GM18951 (cell line): Measurements from ENCODE around the gene ZFYVE28.

Experiments used
- POLR2A ChIP-seq: IDR thresholded peaks from 4 replicates; pipeline ENCODE4 v1.6.1; 2011; ENCODE audit warnings: mild to moderate bottlenecking; ENCODE audit not compliant: insufficient read length, insufficient read depth; ENCODE audit errors: extremely low read depth
- in situ Hi-C: fragments of 300-500 bp; cut with MboI; formaldehyde crosslinking; loops from one replicate; pipeline ENCODE4 v1.12.0; 2022; ENCODE audit warnings: low sequenced_read_pairs, mixed read lengths, inconsistent platforms; ENCODE audit not compliant: unreplicated experiment

ZFYVE28 gene

DNA sequence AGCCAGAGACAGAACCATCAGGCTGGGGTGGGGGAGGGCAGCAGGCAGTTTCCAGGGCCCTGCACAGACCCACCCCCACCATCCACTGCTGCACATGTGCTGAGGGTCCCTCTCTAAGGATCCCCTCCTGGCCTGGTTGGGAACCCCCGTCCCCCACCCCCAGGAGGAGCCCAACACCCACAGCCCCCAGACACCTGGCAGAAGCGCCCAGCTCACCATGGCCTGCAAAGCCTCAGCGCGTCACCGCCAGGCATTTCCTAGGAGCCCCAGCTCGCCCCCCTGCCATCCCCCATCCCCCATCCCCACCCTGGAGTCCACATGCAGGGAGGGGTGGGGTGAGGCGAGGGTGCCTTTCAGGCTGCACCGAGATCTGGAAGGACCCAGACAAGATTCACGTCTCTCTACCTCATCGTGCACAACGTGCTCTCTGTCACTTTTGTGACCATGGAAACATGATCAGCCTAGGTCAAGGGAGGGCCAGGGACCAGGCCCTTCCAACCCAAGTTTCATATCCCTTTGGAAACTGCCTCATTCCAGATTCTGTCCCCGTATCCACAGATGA is 165.8 kb downstream of the ZFYVE28 start:
- no peak for TF ChIP-seq POLR2A
- in situ Hi-C loops: no loop called here

DNA sequence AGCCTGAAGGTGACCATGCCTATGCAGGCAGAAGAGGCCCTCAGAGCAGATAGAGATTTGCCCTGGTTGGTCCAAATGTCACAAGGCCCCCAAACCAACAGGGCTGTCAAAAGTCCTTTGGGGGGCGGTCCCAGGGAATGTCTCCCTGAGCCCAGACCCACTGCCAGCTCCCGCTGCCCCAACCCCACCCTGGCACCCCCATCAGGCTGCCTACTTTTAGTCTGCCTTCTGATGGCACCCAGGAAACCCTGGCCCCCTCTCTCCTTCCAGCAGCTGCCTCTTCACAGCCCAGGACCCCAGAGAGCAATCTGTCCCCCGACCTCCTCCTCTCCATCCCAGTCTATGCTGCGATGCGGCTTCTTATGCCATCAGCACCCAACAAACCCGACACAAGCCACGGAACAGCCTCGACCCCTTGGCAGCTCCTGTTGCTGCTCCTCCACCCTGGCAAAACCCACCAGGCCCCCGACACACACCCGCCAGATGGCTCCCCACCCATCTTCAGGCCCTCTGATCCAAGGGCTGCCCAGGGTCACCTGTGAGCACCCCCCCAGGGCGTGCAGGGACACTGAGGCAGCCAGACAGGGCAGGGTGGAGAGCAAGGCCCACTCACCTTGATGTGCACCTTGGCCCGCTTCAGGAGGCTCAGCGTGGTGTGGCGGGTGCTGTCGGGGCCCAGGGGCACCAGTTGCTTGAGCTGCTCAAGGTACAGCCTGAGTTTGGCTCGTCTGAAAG is 166.5 kb downstream of the ZFYVE28 start:
- in situ Hi-C loops: no loop called here
- no peak for TF ChIP-seq POLR2A

DNA sequence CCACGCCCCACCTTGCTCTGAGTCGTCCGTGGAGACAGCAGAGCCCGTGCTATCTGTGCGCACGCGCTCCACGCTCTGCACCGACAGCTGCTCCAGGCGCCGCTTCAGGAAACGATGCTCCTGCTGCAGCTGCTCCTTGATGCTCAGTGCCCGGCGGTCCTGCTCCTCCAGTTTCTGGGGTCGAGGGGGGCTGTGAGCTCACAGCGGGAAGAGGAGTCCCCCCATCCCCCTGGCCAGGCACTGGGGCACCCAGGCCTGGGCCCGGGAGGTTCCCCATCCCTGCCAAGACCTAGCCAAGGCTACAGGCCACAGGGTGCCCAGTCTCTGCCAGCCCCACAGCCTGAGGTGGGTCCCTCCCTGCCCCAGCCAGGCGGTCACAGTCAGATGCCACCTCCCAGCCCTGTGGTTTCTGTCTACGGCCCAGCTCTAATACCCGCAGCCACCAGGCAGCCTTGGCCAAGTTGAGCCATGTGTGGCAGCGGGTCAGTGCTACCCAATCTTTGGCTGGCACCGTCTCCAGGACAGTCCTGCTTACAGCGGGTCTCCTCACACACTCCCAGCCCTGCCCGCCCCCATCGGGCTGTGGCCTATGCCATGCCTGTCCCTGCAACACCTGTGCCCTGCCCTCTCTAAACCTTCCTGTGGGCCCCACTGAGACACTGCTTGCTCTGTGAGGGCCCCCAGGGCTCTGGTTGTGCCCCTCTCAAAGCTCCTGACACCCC is 167.2 kb downstream of the ZFYVE28 start:
- in situ Hi-C loops: no loop called here
- no peak for TF ChIP-seq POLR2A

GRCh38 chr4:2250357-2251072 is 167.9 kb downstream of the ZFYVE28 start:
- in situ Hi-C loops: no loop called here
- no peak for TF ChIP-seq POLR2A

DNA sequence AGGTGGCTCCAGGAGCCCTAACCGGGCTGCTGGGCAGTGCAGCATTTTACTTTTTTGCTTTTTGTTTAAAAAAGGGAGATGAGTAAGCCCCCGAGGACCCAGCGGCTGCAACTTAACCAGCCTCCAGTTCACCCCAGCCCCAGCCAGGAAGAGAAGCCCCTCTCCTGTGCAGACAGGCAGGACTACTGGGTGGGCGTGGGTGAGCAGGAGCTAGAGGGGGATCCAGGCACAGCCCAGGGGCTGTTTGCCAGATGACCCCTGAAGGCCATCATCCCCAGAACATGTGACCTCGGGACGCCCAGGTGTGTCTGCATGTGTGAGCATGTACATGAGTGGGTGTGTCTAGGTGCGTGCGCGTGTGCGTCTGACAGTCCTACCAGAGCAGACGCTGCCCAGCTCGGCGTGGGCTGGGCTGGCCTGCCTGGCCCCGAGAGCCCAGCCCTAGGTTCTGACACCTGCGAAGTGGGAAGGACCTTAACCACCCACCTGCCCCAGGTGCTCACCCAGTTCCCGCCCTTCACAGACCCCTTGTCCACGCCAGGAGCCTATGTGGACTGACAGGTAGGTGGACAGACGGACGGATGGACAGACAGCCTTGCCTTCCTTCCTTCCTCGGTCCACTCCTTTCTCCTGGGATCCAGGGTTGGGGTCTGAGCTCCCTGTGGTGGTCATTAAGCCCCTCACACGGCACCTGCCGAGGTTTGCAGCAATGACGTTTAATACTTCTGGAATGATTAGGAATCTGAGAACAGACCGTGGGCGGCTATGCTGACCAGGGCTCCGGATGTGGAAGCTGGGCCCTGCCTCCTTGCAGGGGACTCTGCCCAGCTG is 168.7 kb downstream of the ZFYVE28 start:
- in situ Hi-C loops: no loop called here
- TF ChIP-seq POLR2A: no peak

DNA sequence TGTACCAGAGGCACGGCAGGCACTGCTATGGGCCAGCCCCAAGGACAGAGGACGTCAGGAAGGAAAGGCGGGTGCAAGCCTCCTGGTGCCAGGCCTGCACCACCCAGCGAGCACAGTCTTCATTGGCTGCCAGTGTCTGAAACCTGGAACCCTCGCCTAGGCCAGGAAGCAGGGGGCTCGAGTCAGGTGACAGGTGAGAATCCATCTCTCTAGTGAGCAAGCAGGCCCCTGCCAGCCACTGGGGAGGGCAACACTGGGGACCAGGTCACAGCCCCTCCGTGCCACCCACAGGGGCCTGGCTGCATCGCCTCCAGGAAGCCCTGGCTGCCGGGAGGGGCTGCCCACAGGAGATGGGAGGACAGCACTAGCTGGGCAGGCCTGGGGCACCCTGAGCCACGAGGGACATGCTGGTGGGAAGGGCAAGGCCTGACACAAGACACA is 169.6 kb downstream of the ZFYVE28 start:
- in situ Hi-C loops: no loop called here

DNA sequence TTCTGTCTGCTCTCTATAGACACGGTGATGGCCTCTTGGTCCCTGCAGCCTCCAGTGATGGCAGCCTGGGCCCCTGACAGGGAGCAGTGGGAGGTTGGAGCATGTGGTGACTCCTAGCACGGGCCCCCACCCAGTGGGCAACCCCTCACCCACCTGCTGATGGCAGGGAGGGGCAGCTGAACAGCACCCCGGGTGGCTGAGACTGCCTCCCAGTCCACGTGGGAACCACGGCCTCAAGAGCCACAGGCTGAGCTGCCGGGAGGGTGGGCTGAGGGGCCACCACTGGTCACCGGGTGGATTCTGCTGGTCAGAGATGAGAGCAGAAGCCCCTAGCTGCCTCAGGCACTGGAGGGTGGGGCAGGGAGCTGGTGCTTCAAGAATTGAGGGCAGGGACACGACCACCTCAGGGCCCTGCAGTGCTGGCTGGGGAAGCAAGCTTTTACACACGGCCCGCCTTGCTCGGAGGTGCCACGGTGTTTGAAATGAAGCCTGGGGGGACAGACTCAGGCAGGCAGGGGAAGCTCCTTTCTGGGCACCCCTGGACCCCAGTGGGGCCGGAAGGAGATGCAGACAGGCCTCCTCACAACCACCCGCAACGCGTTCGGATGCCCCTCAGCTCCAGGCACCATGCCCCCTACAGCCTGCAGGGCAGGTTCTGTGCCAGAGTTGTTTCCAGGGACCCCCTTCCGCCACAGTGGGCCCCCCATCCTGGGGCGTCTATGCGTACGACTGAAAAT is 170.2 kb downstream of the ZFYVE28 start:
- in situ Hi-C loops: no loop called here
- no peak for TF ChIP-seq POLR2A

More for the DNA sequence above, 169.6 kb downstream of the ZFYVE28 start:
- no peak for TF ChIP-seq POLR2A

DNA sequence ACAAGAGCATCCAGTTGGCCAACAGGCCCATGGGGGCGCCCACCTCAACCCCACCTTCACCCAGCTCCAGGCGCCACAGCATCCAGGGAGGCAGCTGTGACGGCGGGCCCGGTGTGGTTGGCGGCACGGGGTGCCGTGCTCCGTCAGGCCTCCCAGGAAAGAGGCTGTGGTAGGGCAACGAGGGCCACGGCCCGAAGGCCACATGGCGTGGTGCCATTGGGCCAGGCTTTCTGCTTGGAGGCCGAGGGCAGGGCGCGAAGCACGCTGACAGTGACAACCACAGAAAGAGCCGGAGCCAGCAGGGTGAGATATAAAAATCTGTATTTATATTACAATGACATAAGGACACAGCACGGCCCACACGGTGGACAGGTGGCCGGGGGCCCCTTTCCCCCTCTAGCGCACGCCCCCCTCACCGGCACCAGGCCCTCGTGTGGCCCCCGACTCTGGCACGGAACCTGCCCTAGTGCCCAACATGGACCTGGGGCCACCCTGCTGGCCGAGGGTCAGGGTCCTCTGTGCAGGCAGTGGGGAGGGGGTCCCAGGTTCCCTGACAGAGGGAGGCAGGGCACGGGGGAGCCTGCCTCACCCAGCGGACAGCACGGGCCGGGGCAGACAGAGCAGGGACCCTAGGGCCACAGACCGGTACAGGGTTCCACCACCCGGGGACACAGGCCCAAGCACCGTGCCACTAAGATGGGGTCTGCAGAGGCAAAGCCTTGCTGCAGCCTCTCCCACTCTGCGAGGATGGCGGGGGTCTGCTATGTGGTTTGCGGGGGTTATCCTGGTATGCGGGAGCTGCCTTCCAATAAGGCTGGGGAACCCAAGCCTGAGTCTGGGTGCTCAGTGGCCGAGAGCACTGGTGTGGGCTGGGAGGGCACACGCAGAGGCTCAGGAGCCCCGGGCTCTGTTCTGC is 171.1 kb downstream of the ZFYVE28 start:
- in situ Hi-C loops: no loop called here
- TF ChIP-seq POLR2A: no peak

DNA sequence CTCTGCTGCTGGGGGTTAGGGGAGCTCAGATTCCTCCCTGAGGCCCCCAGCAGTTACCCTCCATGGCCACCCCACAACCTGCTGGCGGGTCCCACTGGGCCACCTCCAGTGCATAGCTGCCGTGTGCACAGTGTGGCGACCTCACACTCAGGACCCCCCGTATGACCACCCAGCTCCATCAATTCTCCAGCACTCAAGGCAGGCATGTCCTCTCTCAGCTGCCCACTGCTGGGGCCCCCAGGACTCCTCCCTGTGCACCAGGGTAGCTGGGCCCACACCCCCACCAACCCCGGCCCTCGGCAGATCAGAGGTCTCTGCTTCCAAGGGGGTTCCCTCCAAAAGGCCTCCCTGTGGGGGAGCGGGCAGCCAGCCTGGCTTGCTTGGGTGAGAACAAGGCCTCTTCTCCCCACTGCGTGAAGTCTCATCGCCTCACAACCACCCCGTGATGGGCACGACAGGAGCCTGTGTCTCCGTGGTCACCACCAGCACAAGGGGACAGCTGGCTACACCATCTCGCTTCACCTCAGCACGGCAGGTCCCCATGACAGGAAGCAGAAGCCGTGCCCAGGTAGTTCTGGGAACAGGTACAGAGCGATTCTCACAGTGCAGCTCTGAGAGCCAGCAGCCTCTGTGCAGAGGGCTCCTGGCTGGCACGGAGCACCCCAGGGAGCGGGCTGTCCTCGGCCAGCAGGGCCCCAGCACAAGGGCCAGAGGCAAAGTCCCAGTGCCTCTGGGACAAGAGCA is 171.9 kb downstream of the ZFYVE28 start:
- in situ Hi-C loops: no loop called here
- no peak for TF ChIP-seq POLR2A

DNA sequence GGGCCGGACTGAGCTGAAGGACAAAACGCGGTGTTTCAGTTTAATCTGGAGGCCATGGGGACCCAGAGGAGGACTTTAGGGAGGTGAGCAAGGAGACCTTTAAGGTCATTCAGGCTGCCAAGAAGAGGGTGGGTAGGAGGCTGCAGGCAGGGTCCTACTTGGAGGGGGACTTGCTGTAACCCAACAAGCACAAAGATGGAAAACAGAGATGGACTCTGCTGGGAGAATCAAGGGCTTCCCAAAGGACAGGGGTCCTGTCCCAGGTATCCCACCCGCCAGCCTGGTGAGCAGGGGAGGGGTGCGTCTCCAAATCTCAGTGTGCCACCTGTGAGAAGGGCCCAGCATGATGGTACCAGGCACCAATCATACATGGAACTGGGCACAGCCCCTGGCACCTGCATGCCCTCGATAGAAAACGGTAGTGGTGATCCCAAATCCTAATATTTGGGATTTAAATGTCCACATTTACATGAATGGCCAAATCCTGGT is 172.6 kb downstream of the ZFYVE28 start:
- in situ Hi-C loops: no loop called here
- no peak for TF ChIP-seq POLR2A
